Measurements from ENCODE around the gene PLEKHA7. TPM values are rescaled to one million over a fixed set of nuclear protein-coding genes. Genes with fewer than 3 reads are reported as not detected.

Gene PLEKHA7
- total RNA-seq, 2 donors from 2014 or later: 55.6 to 65.9 TPM

DNA sequence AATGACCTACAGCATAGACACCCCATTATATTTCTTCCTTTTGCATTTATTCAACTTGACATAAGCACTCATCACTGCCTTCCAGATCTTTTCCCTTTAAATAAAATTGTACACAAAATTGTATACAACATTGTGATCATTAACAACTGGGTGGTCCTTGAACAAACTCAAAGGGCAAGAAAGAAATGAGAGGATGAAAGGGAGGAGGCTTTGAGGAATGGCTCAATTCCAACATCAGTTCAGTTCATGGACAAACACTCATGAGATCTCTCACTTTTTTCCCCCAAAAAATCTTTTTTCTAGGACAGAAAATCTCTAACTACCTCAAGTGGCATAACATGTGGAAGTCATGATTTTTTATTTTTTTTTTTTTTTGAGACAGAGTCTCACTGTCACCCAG is 113.7 kb downstream of the PLEKHA7 start:
- H3K27ac ChIP-seq: peak overlapping the region; percentile 3

DNA sequence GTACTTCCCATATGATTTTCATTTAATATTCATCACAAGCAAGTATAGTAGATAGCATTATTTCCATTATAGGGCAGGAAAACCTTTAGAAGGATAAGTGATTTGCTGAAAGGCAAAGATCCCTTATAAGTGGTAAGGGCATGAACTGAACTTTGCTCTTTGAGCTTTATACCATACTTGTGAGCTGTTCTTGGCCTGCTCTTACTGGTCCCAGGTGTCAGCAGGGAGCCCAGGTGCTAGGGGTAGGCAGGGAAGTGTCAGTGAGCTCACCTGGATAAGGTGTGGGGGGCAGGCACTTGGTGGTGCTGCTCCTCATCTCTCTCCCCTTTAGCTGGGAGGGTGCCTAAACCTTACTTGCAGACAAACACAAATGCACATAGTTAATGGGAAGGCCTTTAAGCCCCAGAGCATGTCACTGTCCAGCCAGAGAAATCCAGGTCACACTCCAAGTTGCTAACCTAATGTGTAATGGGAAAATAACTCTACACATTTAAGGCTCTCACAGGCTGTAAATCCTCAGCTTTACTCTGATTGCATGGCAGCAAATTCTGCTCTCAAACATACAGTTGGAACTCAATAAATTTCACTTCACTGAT is 114.4 kb downstream of the PLEKHA7 start:
- Histone ChIP-seq H3K36me3 (no peaks in the 10 kb centered on the region), H3K27ac (no peak overlapping the region), H3K4me1 (peaks cover 11% of the 10 kb centered on the region)

More for the DNA sequence above, 113.7 kb downstream of the PLEKHA7 start:
- intact Hi-C loops (cut with DNase I): no loop called here
- TF ChIP-seq, protein P1, sequence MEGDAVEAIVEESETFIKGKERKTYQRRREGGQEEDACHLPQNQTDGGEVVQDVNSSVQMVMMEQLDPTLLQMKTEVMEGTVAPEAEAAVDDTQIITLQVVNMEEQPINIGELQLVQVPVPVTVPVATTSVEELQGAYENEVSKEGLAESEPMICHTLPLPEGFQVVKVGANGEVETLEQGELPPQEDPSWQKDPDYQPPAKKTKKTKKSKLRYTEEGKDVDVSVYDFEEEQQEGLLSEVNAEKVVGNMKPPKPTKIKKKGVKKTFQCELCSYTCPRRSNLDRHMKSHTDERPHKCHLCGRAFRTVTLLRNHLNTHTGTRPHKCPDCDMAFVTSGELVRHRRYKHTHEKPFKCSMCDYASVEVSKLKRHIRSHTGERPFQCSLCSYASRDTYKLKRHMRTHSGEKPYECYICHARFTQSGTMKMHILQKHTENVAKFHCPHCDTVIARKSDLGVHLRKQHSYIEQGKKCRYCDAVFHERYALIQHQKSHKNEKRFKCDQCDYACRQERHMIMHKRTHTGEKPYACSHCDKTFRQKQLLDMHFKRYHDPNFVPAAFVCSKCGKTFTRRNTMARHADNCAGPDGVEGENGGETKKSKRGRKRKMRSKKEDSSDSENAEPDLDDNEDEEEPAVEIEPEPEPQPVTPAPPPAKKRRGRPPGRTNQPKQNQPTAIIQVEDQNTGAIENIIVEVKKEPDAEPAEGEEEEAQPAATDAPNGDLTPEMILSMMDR (IDR thresholded peaks at IDR 0.05): no peak
- Histone ChIP-seq H3K4me3 (no peak overlapping the region), H3K4me1 (peaks cover 11% of the 10 kb centered on the region), H3K36me3 (no peaks in the 10 kb centered on the region), H3K9ac (ENCODE audit: low read depth in 2 of 2, low read length in 2 of 2) (no peak overlapping the region), H3K27me3 (no peaks in the 10 kb centered on the region), H3K9me3 (no peaks in the 10 kb centered on the region)
- no peak for DNase-seq

DNA sequence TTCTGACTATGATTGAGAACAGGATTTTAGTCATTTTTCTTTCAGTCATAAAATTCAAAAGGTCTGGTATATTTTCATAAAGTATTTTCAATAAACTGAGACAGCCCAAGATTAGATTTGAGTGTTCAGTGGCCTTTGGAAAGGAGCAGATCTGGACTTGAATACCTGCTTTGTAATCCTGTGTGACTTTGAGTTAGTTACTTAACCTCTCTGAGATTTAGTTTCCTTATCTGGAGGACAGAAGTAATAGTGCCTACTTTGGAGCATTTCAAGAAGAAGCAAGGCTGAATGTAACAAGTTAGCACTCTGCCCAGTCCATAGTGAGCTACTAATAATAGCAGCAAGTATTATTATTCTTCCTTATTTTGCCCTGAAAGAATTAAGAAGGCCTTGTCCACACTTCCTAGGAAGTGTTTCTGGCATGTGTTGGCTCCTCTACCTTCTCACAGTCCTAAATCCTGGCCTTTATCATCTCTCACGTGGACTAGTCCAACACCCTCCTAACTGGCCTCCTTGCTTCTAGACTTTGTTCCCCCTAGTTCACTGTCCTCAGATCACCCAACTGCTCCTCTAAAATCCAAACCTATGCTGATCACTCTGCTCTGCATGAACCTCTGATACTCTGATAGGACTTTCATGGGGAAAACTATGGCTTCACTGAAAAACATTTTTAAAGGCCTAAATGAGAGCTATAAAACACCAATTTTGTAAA is 115.8 kb downstream of the PLEKHA7 start:
- Histone ChIP-seq H3K27ac (no peak overlapping the region), H3K36me3 (no peaks in the 10 kb centered on the region), H3K4me1 (peaks cover 11% of the 10 kb centered on the region), H3K9me3 (no peaks in the 10 kb centered on the region), H3K4me3 (no peak overlapping the region), H3K27me3 (no peaks in the 10 kb centered on the region), H3K9ac (ENCODE audit: low read depth in 2 of 2, low read length in 2 of 2) (no peak overlapping the region)
- DNase-seq: no peak
- intact Hi-C loops (cut with DNase I): no loop called here
- TF ChIP-seq, protein P1 (IDR thresholded peaks at IDR 0.05): no peak

More for the DNA sequence above, 114.4 kb downstream of the PLEKHA7 start:
- H3K9ac ChIP-seq (ENCODE audit: low read depth in 2 of 2, low read length in 2 of 2): no peak overlapping the region
- no peaks in the 10 kb centered on the region for H3K27me3 ChIP-seq
- intact Hi-C loops (cut with DNase I): no loop called here
- TF ChIP-seq, protein P1 (IDR thresholded peaks at IDR 0.05): no peak
- peak; percentile 47 for DNase-seq
- no peaks in the 10 kb centered on the region for H3K9me3 ChIP-seq
- no peak overlapping the region for H3K4me3 ChIP-seq

DNA sequence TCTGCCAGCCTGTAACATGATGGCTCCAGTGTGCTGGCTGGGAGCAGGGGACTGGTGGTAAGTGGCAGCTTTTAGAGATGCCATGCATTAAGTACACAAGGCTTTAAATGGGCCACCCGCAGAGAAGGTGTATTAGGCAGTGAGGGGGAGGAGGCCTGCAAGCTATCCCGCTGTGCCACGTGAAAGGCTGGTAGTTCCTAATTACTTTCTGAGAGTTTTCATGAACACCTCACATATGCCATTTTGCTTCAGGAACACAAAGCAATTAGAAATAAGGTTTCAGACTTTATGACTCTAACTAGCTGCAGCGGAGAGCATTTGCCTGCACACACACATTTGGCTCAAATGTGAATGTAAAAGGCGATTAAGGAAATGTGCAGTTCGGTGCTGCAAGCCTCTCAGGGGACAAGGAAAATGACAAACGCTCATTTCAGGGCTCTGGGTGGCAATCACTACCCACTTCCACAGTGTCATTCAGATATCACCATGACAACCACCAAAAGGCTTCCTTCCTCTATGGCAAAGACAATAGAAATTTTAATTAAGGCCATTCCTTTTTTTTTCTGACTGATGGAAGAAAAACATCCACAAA is 116.6 kb downstream of the PLEKHA7 start:
- peaks cover 11% of the 10 kb centered on the region for H3K4me1 ChIP-seq
- no peak overlapping the region for H3K27ac ChIP-seq
- H3K4me3 ChIP-seq: no peak overlapping the region
- no peaks in the 10 kb centered on the region for H3K9me3 ChIP-seq
- TF ChIP-seq, protein P1 (IDR thresholded peaks at IDR 0.05): no peak
- H3K36me3 ChIP-seq: no peaks in the 10 kb centered on the region
- no peak for DNase-seq
- intact Hi-C loops (cut with DNase I): no loop called here
- H3K9ac ChIP-seq (ENCODE audit: low read depth in 2 of 2, low read length in 2 of 2): no peak overlapping the region
- no peaks in the 10 kb centered on the region for H3K27me3 ChIP-seq

DNA sequence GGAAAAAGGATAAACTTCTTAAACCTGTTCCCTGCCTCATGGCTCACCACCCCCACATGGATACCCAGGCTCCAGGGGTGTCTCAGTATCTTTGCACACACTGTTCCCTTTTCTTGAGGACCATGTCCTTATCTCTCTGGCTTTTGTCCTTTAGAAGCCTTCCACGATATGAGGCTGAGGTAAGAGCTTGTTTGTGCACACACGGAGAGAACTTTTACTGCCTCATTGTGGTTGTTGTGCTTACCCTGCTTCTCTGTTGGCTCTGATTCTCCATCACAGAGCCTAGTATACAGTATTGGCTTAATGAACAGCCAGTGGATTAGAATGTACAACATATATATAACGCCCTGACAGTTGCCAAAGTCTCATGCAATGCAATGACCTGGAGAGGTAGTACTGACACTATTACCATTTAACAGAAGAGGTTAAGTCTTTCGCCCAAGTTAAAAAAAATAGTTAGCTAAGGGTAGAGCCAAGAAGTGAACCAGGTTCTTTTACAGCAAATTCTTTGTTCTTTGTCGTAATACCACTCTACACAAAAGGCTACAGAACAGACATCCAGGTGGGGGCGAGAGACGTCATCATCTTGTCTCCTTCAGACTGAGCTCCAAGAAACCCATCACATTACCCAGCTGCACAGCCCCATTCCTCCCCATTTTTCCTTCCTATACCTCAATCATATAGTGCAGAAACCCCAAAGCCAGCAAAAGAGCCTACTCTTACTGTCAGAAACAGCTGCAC is 117.3 kb downstream of the PLEKHA7 start:
- intact Hi-C loops (cut with DNase I): no loop called here
- no peak overlapping the region for H3K9ac ChIP-seq (ENCODE audit: low read depth in 2 of 2, low read length in 2 of 2)
- DNase-seq: no peak
- H3K9me3 ChIP-seq: no peaks in the 10 kb centered on the region
- H3K27ac ChIP-seq: no peak overlapping the region
- H3K4me3 ChIP-seq: no peak overlapping the region
- TF ChIP-seq, protein P1 (IDR thresholded peaks at IDR 0.05): no peak
- H3K4me1 ChIP-seq: peaks cover 11% of the 10 kb centered on the region
- H3K36me3 ChIP-seq: no peaks in the 10 kb centered on the region
- H3K27me3 ChIP-seq: no peaks in the 10 kb centered on the region
